GM12878 (cell line): ENCODE data around the gene CBARP. TPM values are rescaled to one million over a fixed set of nuclear protein-coding genes. Genes with fewer than 3 reads are reported as not detected.
A peak's percentile ranks its signal among the peaks of the same experiment; 100 is the strongest.

Experiments used
- ATAC-seq: fragments of 200-7000 bp; cut with Tn5 transposase; 3 replicates; pipeline ENCODE4 v1.9.1; 2020; ENCODE audit warnings: mild to moderate bottlenecking, moderate library complexity
- BruUV-seq: library from RNA; stranded (reverse); fragments of 400-500 nt; replicated peaks from 2 replicates; lab custom pipeline; 2021; lab: Mats Ljungman, UMichigan
- CTCF ChIA-PET: fragments of 300-600 bp; sonication (Branson Sonifier 250); formaldehyde crosslinking; extraction: SDS; loops from one replicate; lab custom pipeline; 2021; ENCODE audit warnings: inconsistent platforms; lab: Yijun Ruan, JAX
- POLR2A ChIA-PET: fragments of 350-600 bp; formaldehyde crosslinking; extraction: SDS; loops from one replicate; lab custom pipeline; 2021; ENCODE audit warnings: inconsistent platforms; lab: Charles Lee
- RAD21 ChIA-PET: fragments of 300-600 bp; sonication (Branson Sonifier 250); formaldehyde crosslinking; loops from one replicate; lab custom pipeline; 2023; ENCODE audit warnings: antibody characterized with exemption; ENCODE audit not compliant: unreplicated experiment; lab: Charles Lee
- SMC1A ChIA-PET: fragments of 300-600 bp; sonication (Branson Sonifier 250); formaldehyde crosslinking; loops from one replicate; lab custom pipeline; 2023; ENCODE audit not compliant: unreplicated experiment, uncharacterized antibody; lab: Charles Lee
- DNase-seq: peaks from one replicate; pipeline ENCODE4 v3.0.0-alpha.2; 2011; ENCODE audit warnings: low read depth, low spot score
- FAIRE-seq: peaks from 3 replicates; lab custom pipeline; 2011; peaks lifted over from hg19 to GRCh38; lab: Jason Lieb, UNC
- H2AFZ ChIP-seq: 2 replicates; pipeline ENCODE4 v1.6.0; 2011; ENCODE audit warnings: low read depth, low read length, control low read depth; ENCODE audit not compliant: control insufficient read depth
- H3K27ac ChIP-seq: 2 replicates; pipeline ENCODE4 v1.5.1; 2011; ENCODE audit warnings: control low read depth; ENCODE audit not compliant: control insufficient read depth, insufficient read depth
- H3K27me3 ChIP-seq, 2 experiments: replicated peaks in 1 of 2; 2 replicates each; pipeline versions ENCODE4 v1.6.0 to v1.6.1; 2011; ENCODE audit warnings: low read length in 1 of 2; ENCODE audit not compliant: control insufficient read depth in 2 of 2, insufficient read depth in 2 of 2
- H3K36me3 ChIP-seq, 2 experiments: 2 replicates each; pipeline ENCODE4 v1.5.1; 2011; ENCODE audit warnings: low read length in 1 of 2; ENCODE audit not compliant: control insufficient read depth in 2 of 2, insufficient read depth in 2 of 2
- H3K4me1 ChIP-seq: 2 replicates; pipeline ENCODE4 v1.6.1; 2011; ENCODE audit warnings: mild to moderate bottlenecking, low read length, moderate library complexity, mixed read lengths; ENCODE audit not compliant: control insufficient read depth, insufficient read depth
- H3K4me2 ChIP-seq: 2 replicates; pipeline ENCODE4 v1.6.0; 2011; ENCODE audit warnings: control low read depth; ENCODE audit not compliant: control insufficient read depth, insufficient read depth
- H3K4me3 ChIP-seq: fragments of 200-600 bp; sonication (generic); 2 replicates; pipeline ENCODE4 v1.5.1; 2016
- H3K79me2 ChIP-seq: 2 replicates; pipeline ENCODE4 v1.6.0; 2011; ENCODE audit warnings: low read length; ENCODE audit not compliant: control insufficient read depth, insufficient read depth
- H3K9ac ChIP-seq: 2 replicates; pipeline ENCODE4 v1.8.0; 2011; ENCODE audit warnings: low read length, control low read depth, mixed read lengths; ENCODE audit not compliant: control insufficient read depth, insufficient read depth
- H3K9me3 ChIP-seq: replicated peaks from 3 replicates; pipeline ENCODE4 v1.5.1; 2011; ENCODE audit warnings: mild to moderate bottlenecking, low read length; ENCODE audit not compliant: control insufficient read depth, insufficient read depth
- H4K20me1 ChIP-seq: 2 replicates; pipeline ENCODE4 v1.6.0; 2011; ENCODE audit not compliant: control insufficient read depth, insufficient read depth
- BHLHE40 ChIP-seq, 2 experiments: fragments of 450-650 bp in 1 of 2; IDR thresholded peaks; 2 replicates each; pipeline ENCODE4 v1.6.1; 2011 to 2017; ENCODE audit warnings: low read depth in 2 of 2, borderline replicate concordance in 1 of 2, improper control_type of control experiment in 1 of 2, low read length in 1 of 2, mild to moderate bottlenecking in 1 of 2
- CREB1 ChIP-seq: IDR thresholded peaks from 2 replicates; pipeline ENCODE4 v1.6.1; 2012; ENCODE audit warnings: low read depth, mild to moderate bottlenecking, inconsistent platforms
- EED ChIP-seq: sonication (generic); IDR thresholded peaks from 2 replicates; pipeline ENCODE4 v1.6.1; 2016; ENCODE audit warnings: antibody characterized with exemption, low read depth
- GABPA ChIP-seq: IDR thresholded peaks from 2 replicates; pipeline ENCODE4 v1.6.1; 2014; ENCODE audit warnings: antibody characterized with exemption, low read depth, mild to moderate bottlenecking, inconsistent platforms
- HCFC1 ChIP-seq: fragments of 150-350 bp; IDR thresholded peaks from 2 replicates; pipeline ENCODE4 v1.6.1; 2014; ENCODE audit warnings: low read length
- MYC ChIP-seq: IDR thresholded peaks from 2 replicates; pipeline ENCODE4 v1.6.1; 2011; ENCODE audit warnings: mild to moderate bottlenecking, low read length, moderate library complexity, inconsistent platforms; ENCODE audit not compliant: insufficient read depth, insufficient replicate concordance, insufficient read length, severe bottlenecking
- NR2C1 ChIP-seq: fragments of 450-650 bp; IDR thresholded peaks from 2 replicates; pipeline ENCODE4 v1.6.1; 2017; ENCODE audit warnings: antibody characterized with exemption, mild to moderate bottlenecking, moderate library complexity
- PAX5 ChIP-seq: IDR thresholded peaks from 2 replicates; pipeline ENCODE4 v1.6.1; 2011; ENCODE audit warnings: low read depth, low read length, borderline replicate concordance
- PML ChIP-seq: IDR thresholded peaks from 2 replicates; pipeline ENCODE4 v1.6.1; 2012; ENCODE audit warnings: low read length, inconsistent platforms
- POLR2A ChIP-seq: IDR thresholded peaks from 2 replicates; pipeline ENCODE4 v1.6.1; 2011; ENCODE audit warnings: low read depth, mild to moderate bottlenecking, low read length
- POLR2AphosphoS5 ChIP-seq: IDR thresholded peaks from 2 replicates; pipeline ENCODE4 v1.6.1; 2011; ENCODE audit warnings: mild to moderate bottlenecking, low read length, inconsistent platforms
- RELA ChIP-seq: fragments of 450-650 bp; IDR thresholded peaks from 2 replicates; pipeline ENCODE4 v1.8.0; 2014; ENCODE audit warnings: borderline replicate concordance; ENCODE audit not compliant: partially characterized antibody
- SP1 ChIP-seq: IDR thresholded peaks from one replicate; pipeline ENCODE4 v1.6.1; 2011; ENCODE audit warnings: low read depth, low read length
- STAT1 ChIP-seq: fragments of 450-650 bp; conservative IDR thresholded peaks from 2 replicates; pipeline ENCODE4 v1.6.1; 2014; ENCODE audit warnings: antibody characterized with exemption, mild to moderate bottlenecking
- SUZ12 ChIP-seq: fragments of 200-600 bp; sonication (generic); IDR thresholded peaks from one replicate; pipeline ENCODE4 v1.6.1; 2018; ENCODE audit warnings: antibody characterized with exemption, mild to moderate bottlenecking; ENCODE audit not compliant: unreplicated experiment
- WRNIP1 ChIP-seq: IDR thresholded peaks from 2 replicates; pipeline ENCODE4 v1.6.1; 2011; ENCODE audit warnings: low read depth, low read length, improper control_type of control experiment, borderline replicate concordance
- YY1 ChIP-seq: IDR thresholded peaks from 2 replicates; pipeline ENCODE4 v1.6.1; 2011; ENCODE audit warnings: low read depth, mild to moderate bottlenecking, low read length
- ZNF207 ChIP-seq: fragments of 450-650 bp; IDR thresholded peaks from 2 replicates; pipeline ENCODE4 v1.6.1; 2014; ENCODE audit warnings: antibody characterized with exemption, mild to moderate bottlenecking, borderline replicate concordance
- WGBS: methylation state at CpG from one replicate; pipeline ENCODE4 v1.1.6; 2016; ENCODE audit warnings: low lambda C conversion rate; ENCODE audit not compliant: insufficient replicate concordance, insufficient coverage; ENCODE audit errors: missing lambda C conversion rate; 5-methylcytosine and 5-hydroxymethylcytosine counted together
- in situ Hi-C: fragments of 300-500 bp; cut with MboI; formaldehyde crosslinking; loops from 9 replicates; pipeline ENCODE4 v1.14.3; 2018; ENCODE audit warnings: mixed read lengths
- intact Hi-C: fragments of 100-400 bp; cut with micrococcal nuclease; formaldehyde crosslinking; loops from one replicate; pipeline ENCODE4 v1.14.2; 2022; ENCODE audit not compliant: unreplicated experiment
- polyA plus RNA-seq, 11 experiments: library from polyadenylated mRNA; depleted of rRNA in 4 of 11; unstranded in 6 of 11; stranded (reverse) in 5 of 11; fragments of >200 nt; fragmentation: Nextera tagmentation in 4 of 11; fragmentation: Illumina TruSeq in 1 of 11; extraction: Ambion mirVana in 4 of 11; extraction: Trizol in 1 of 11; gene quantifications; 1 replicate in 1 of 11; 2 replicates in 10 of 11; pipeline versions ENCODE4 v1.2.1 to v1.2.3, GENCODE V29; 2011 to 2016; ENCODE audit warnings: inconsistent platforms in 2 of 11, missing spikeins in 2 of 11, low read depth in 1 of 11
- total RNA-seq, 4 experiments: library from RNA; depleted of rRNA in 3 of 4; stranded (reverse); fragments of >200 nt in 3 of 4; fragmentation: Illumina TruSeq in 1 of 4; extraction: Trizol in 1 of 4; gene quantifications; 2 replicates each; pipeline versions ENCODE4 v1.2.1 to v1.2.3, GENCODE V29; 2013 to 2021
- TF ChIP-seq, protein P1 (sequence below): IDR thresholded peaks from 2 replicates; pipeline ENCODE4 v1.6.1; 2011; ENCODE audit warnings: low read depth, low read length, improper control_type of control experiment, borderline replicate concordance
- TF ChIP-seq, protein P2 (sequence below): fragments of 450-650 bp; IDR thresholded peaks from 2 replicates; pipeline ENCODE4 v1.6.1; 2017; ENCODE audit warnings: mild to moderate bottlenecking
- TF ChIP-seq, protein P3 (sequence below): IDR thresholded peaks from 2 replicates; pipeline ENCODE4 v1.6.1; 2011; ENCODE audit warnings: borderline replicate concordance, low read depth, mild to moderate bottlenecking, moderate library complexity, mixed read lengths, low read length; ENCODE audit not compliant: insufficient read depth; ENCODE audit errors: extremely low read length

CBARP gene
- total and polyA plus RNA-seq, 10 of the 15 experiments (the other 5 are each of a cell fraction or from before 2014, with no cell fraction given): 0.04 to 0.59 (median 0.18) TPM; not detected in 3

DNA sequence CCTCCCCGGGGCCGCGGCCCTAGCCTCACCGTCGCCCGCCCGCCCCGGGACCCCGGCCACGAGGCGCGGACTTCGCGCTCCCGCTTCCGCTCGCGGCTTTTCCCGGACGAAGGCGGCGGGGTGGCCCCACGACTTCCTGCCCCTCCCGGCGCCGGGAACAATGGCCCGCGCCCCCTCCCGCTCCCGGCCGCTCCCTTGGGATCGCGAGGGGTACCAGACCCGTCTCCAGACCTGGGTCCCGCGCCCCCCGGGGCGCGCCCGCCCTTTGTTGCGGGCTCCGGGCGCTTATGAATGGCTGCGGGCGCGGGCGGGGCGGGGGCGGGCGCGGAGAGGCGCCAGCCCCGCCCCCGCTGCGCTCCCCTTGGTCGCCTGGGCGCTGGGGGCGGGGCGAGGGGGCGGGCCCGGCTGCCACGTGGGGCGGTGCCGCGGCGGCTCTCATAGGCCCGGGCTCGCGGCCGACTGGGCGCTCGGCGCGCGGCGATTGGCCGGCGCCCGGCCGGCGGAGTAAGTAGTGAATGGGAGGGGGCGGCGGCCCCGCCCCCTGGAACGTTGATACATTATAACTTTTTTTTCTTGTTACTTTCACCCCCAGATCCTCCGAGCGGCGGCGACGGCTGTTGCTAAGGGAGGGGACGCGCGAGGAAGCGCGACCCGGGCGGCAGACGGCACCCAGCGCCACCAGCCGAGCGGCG, 11.6 kb upstream of the CBARP start:
- ChIA-PET CTCF (interaction anchor here (1.0 kb wide), 1 partner anchor 17 kb away, joined by 12 read pairs; no protein-coding TSS in a partner anchor), RAD21 (interaction anchor here (1.0 kb wide), 2 partner anchors 17 kb away, joined by 3 read pairs; no protein-coding TSS in a partner anchor), POLR2A (interaction anchor here (1.0 to 2.2 kb wide), 2 partner anchors 13 to 17 kb away, joined by 8 read pairs; no protein-coding TSS in a partner anchor), SMC1A (no interaction called here)
- ATAC-seq: peak; percentile 46
- Histone ChIP-seq H3K4me1 (peaks cover 16% of the 10 kb centered on the region), H3K9ac (peak overlapping the region; percentile 86; the same call in 1 of the 2 replicates), H3K9me3 (no peaks in the 10 kb centered on the region), H3K27ac (peak overlapping the region; percentile 82), H2AFZ (no peak overlapping the region; the same call in 1 of the 2 replicates), H3K4me3 (peak overlapping the region; percentile 91), H3K36me3 (peaks cover 5 to 6% of the 10 kb centered on the region in 2 experiments; a peak in 3 of 4 replicates), H3K4me2 (peak overlapping the region; percentile 75; the same call in 1 of the 2 replicates), H3K27me3 (no peaks in the 10 kb centered on the region), H3K79me2 (peaks cover 51% of the 10 kb centered on the region), H4K20me1 (no peaks in the 10 kb centered on the region)
- in situ Hi-C loops: no loop called here
- intact Hi-C loops: loop anchor here (1.0 to 10.0 kb wide), 2 partner anchors 17 to 325 kb away; partner anchors contain the start of gene ARID3A
- no peak for DNase-seq
- no TSS peak for BruUV-seq
- under 1% methylated on average over 47 of the region's 102 CpGs for WGBS
- no peak for FAIRE-seq
- no peak for TF ChIP-seq ZNF207
- TF ChIP-seq HCFC1: no peak
- no peak for TF ChIP-seq RELA
- peak; percentile 62; the same call in 1 of the 2 replicates for TF ChIP-seq YY1
- TF ChIP-seq, protein P1, sequence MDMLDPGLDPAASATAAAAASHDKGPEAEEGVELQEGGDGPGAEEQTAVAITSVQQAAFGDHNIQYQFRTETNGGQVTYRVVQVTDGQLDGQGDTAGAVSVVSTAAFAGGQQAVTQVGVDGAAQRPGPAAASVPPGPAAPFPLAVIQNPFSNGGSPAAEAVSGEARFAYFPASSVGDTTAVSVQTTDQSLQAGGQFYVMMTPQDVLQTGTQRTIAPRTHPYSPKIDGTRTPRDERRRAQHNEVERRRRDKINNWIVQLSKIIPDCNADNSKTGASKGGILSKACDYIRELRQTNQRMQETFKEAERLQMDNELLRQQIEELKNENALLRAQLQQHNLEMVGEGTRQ: peak; percentile 18
- no peak for TF ChIP-seq WRNIP1
- TF ChIP-seq CREB1: peak; percentile 17; the same call in 1 of the 2 replicates
- TF ChIP-seq, protein P2, sequence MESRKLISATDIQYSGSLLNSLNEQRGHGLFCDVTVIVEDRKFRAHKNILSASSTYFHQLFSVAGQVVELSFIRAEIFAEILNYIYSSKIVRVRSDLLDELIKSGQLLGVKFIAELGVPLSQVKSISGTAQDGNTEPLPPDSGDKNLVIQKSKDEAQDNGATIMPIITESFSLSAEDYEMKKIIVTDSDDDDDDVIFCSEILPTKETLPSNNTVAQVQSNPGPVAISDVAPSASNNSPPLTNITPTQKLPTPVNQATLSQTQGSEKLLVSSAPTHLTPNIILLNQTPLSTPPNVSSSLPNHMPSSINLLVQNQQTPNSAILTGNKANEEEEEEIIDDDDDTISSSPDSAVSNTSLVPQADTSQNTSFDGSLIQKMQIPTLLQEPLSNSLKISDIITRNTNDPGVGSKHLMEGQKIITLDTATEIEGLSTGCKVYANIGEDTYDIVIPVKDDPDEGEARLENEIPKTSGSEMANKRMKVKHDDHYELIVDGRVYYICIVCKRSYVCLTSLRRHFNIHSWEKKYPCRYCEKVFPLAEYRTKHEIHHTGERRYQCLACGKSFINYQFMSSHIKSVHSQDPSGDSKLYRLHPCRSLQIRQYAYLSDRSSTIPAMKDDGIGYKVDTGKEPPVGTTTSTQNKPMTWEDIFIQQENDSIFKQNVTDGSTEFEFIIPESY: no peak
- TF ChIP-seq BHLHE40 (IDR thresholded peaks at IDR 0.05; ENCODE audit: borderline replicate concordance in 1 of 2, low read depth in 2 of 2, low read length in 1 of 2): no peak
- TF ChIP-seq PAX5: no peak
- TF ChIP-seq NR2C1: 0 out of 2 replicates have a peak, but pooled peaks have one; percentile 10
- no peak for TF ChIP-seq MYC
- TF ChIP-seq, protein P3, sequence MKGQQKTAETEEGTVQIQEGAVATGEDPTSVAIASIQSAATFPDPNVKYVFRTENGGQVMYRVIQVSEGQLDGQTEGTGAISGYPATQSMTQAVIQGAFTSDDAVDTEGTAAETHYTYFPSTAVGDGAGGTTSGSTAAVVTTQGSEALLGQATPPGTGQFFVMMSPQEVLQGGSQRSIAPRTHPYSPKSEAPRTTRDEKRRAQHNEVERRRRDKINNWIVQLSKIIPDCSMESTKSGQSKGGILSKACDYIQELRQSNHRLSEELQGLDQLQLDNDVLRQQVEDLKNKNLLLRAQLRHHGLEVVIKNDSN: peak; percentile 75
- TF ChIP-seq POLR2AphosphoS5: peak; percentile 93
- TF ChIP-seq GABPA: no peak
- no peak for TF ChIP-seq EED
- TF ChIP-seq POLR2A: peak; percentile 90
- no peak for TF ChIP-seq SUZ12
- peak; percentile 73; the same call in 1 of the 2 replicates for TF ChIP-seq PML
- TF ChIP-seq STAT1: no peak
- peak; percentile 76 for TF ChIP-seq SP1
